Stomach (tissue), 9 donors: Measurements from ENCODE around the gene RAP1A. TPM values are rescaled to one million over a fixed set of nuclear protein-coding genes. Genes with fewer than 3 reads are reported as not detected.

Experiments used
- DNase-seq, 2 donors: peaks; one replicate each; pipeline versions ENCODE4 v3.0.0 to v3.0.0-alpha.2; 2013 to 2019
- H3K27ac ChIP-seq, 5 donors: fragments of 200-600 bp in 4 of 5; sonication (generic) in 4 of 5; one replicate each; pipeline ENCODE4 v1.5.1; 2013 to 2019; ENCODE audit warnings: mild to moderate bottlenecking in 1 of 5, moderate library complexity in 1 of 5
- H3K27me3 ChIP-seq, 3 donors: fragments of 200-600 bp; sonication (generic); one replicate each; pipeline ENCODE4 v1.5.1; 2017 to 2019; ENCODE audit warnings: mixed run types in 1 of 3
- H3K36me3 ChIP-seq, 4 donors: fragments of 200-600 bp; sonication (generic); 1 replicate in 3 of 4; 2 replicates in 1 of 4; pipeline ENCODE4 v1.5.1; 2016 to 2019
- H3K4me1 ChIP-seq, 4 donors: fragments of 200-600 bp; sonication (generic); one replicate each; pipeline ENCODE4 v1.5.1; 2016 to 2019
- H3K4me3 ChIP-seq, 4 donors: fragments of 200-600 bp; sonication (generic) in 3 of 4; one replicate each; pipeline ENCODE4 v1.5.1; 2016 to 2019; ENCODE audit warnings: mild to moderate bottlenecking in 1 of 4
- H3K9me3 ChIP-seq, 4 donors: fragments of 200-600 bp; sonication (generic); one replicate each; pipeline ENCODE4 v1.5.1; 2016 to 2019
- EP300 ChIP-seq: sonication (generic); formaldehyde crosslinking; IDR thresholded peaks from one replicate; pipeline ENCODE4 v1.6.1; 2017; ENCODE audit warnings: antibody characterized with exemption
- POLR2A ChIP-seq, 4 donors: fragments of 450-650 bp; IDR thresholded peaks; one replicate each; pipeline ENCODE4 v1.6.1; 2016; ENCODE audit warnings: antibody characterized with exemption in 4 of 4, control low read depth in 2 of 4, mild to moderate bottlenecking in 1 of 4, moderate library complexity in 1 of 4
- POLR2AphosphoS5 ChIP-seq, 3 donors: sonication (generic); formaldehyde crosslinking; IDR thresholded peaks; one replicate each; pipeline ENCODE4 v1.6.1; 2016; ENCODE audit warnings: antibody characterized with exemption in 3 of 3
- WGBS, 5 donors: extraction: QIAGEN DNeasy Blood & Tissue Kit in 3 of 5; methylation state at CpG; one replicate each; pipeline versions ENCODE4 v1.1.5 to v1.1.7; 2013 to 2018; 5-methylcytosine and 5-hydroxymethylcytosine counted together
- intact Hi-C: fragments of 100-400 bp; cut with DNase I; formaldehyde crosslinking; loops from one replicate; pipeline ENCODE4 v1.15.1; 2023; ENCODE audit warnings: low total_unique reads
- polyA plus RNA-seq, 3 donors: library from polyadenylated mRNA; stranded (reverse); fragments of 200-250 nt; gene quantifications; one replicate each; pipeline ENCODE4 v1.2.3, GENCODE V29; 2013
- total RNA-seq, 5 donors: library from RNA; depleted of rRNA; stranded (reverse); fragments of >200 nt; gene quantifications; one replicate each; pipeline versions ENCODE4 v1.1.0 to v1.2.3, GENCODE V29; 2014 to 2016
- TF ChIP-seq, protein P1 (sequence below), 7 experiments: fragments of 450-650 bp in 4 of 7; fragments of 200-600 bp in 3 of 7; sonication (generic) in 3 of 7; IDR thresholded peaks; one replicate each; pipeline ENCODE4 v1.5.1; 2016 to 2019; ENCODE audit warnings: antibody characterized with exemption in 7 of 7, control low read depth in 2 of 7, mild to moderate bottlenecking in 1 of 7
- donor health status: healthy with polysubstance abuse.
- donor health status: Bipolar disorder and iron deficiency.
- donor health status: healthy.

The RAP1A gene
- total and polyA plus RNA-seq, 8 donors: 20.9 to 175 (median 85.4) TPM

DNA sequence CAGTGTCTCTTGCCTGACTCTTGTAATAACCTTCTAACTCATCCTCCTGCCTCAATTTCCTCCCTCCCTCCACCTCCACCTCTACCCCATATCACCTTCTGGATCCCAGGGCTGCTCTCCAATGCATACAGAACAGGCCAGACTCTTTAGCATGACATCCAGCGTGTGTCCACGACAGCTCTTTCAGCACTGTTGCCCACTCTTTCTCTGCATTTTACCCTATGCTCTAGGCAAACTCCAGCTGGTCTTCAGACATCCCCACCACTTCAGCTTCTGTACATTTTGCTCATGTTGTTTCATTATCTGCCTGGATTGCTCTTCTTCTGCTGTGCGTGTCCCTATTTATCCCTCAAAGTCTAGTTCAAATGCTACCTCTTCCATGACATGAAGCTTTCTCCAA is 114.8 kb downstream of the RAP1A start:
- intact Hi-C loops: no loop called here
- Histone ChIP-seq H3K36me3 (no peaks in the 10 kb centered on the region), H3K27me3 (no peaks in the 10 kb centered on the region), H3K4me1 (peaks cover 44 to 91% (median 66%) of the 10 kb centered on the region in 4 donors), H3K4me3 (no peak overlapping the region), H3K9me3 (no peaks in the 10 kb centered on the region), H3K27ac (peak overlapping the region in 4 of 5 donors; percentile 72 to 81 (median 77))
- WGBS, 5 donors: 82 to 98% (median 96%) methylated on average over 3 of the region's 3 CpGs
- DNase-seq: no peak
- TF ChIP-seq POLR2AphosphoS5 (IDR thresholded peaks at IDR 0.05) (no peak), EP300 (no peak), POLR2A (IDR thresholded peaks at IDR 0.05) (no peak)
- TF ChIP-seq, protein P1, sequence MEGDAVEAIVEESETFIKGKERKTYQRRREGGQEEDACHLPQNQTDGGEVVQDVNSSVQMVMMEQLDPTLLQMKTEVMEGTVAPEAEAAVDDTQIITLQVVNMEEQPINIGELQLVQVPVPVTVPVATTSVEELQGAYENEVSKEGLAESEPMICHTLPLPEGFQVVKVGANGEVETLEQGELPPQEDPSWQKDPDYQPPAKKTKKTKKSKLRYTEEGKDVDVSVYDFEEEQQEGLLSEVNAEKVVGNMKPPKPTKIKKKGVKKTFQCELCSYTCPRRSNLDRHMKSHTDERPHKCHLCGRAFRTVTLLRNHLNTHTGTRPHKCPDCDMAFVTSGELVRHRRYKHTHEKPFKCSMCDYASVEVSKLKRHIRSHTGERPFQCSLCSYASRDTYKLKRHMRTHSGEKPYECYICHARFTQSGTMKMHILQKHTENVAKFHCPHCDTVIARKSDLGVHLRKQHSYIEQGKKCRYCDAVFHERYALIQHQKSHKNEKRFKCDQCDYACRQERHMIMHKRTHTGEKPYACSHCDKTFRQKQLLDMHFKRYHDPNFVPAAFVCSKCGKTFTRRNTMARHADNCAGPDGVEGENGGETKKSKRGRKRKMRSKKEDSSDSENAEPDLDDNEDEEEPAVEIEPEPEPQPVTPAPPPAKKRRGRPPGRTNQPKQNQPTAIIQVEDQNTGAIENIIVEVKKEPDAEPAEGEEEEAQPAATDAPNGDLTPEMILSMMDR (IDR thresholded peaks at IDR 0.05): no peak

DNA sequence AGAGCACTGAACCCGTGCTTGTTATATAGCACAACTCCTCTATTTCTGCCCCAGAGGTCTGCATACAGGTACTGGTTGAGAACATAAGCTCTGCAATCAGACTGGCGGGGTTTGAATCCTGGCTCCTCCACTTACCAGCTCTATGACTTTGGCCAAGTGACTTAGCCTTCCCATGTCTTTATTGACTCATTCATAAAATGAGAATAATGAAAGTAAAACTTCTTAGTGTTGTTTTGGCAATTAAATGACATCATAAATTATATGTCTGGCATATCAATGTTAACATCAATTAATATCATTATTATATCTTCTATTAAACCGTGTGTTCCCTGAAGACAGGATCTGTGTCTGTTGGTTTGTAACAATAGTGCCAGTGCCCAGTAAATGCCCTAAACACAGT is 115.3 kb downstream of the RAP1A start:
- Histone ChIP-seq H3K27ac (peak overlapping the region in 4 of 5 donors; percentile 72 to 81 (median 77)), H3K27me3 (peaks cover 0 to under 1% (median 0%) of the 10 kb centered on the region in 3 donors), H3K4me3 (no peak overlapping the region), H3K9me3 (no peaks in the 10 kb centered on the region), H3K36me3 (no peaks in the 10 kb centered on the region), H3K4me1 (peaks cover 45 to 91% (median 66%) of the 10 kb centered on the region in 4 donors)
- intact Hi-C loops: no loop called here
- TF ChIP-seq POLR2A (IDR thresholded peaks at IDR 0.05) (no peak), POLR2AphosphoS5 (IDR thresholded peaks at IDR 0.05) (no peak)
- TF ChIP-seq, protein P1 (IDR thresholded peaks at IDR 0.05): no peak
- WGBS, 5 donors: 78 to 93% (median 83%) methylated on average over 3 of the region's 3 CpGs
- DNase-seq: no peak

DNA sequence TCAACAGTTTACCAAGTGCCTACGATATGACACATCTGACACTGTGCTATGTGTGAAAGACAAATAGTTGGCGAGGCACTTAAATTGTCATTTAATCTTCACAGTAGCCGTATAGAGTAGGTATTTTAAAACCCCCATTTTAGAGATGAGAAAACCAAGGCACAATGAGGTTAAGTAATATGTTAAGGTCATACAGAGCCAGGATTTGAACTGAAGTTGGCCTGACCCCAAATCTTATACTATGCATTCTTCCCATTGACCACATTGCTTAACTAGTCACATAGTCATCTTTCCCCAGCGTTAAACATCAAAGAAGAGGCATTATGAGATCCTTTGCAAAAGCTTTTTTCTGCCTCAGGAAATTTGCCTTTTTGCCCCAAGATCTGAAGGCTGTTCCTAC is 115.7 kb downstream of the RAP1A start:
- 85 to 92% (median 88%) methylated on average over 4 of the region's 4 CpGs for WGBS, 5 donors
- Histone ChIP-seq H3K4me3 (no peak overlapping the region), H3K27me3 (peaks cover 0 to 5% (median 0%) of the 10 kb centered on the region in 3 donors), H3K9me3 (no peaks in the 10 kb centered on the region), H3K4me1 (peaks cover 50 to 91% (median 69%) of the 10 kb centered on the region in 4 donors), H3K27ac (peak overlapping the region in 1 of 5 donors; percentile 81), H3K36me3 (no peaks in the 10 kb centered on the region)
- no peak for TF ChIP-seq EP300
- no peak for TF ChIP-seq POLR2AphosphoS5 (IDR thresholded peaks at IDR 0.05)
- TF ChIP-seq, protein P1 (IDR thresholded peaks at IDR 0.05): no peak
- no peak for TF ChIP-seq POLR2A (IDR thresholded peaks at IDR 0.05)
- no peak for DNase-seq
- intact Hi-C loops: no loop called here

DNA sequence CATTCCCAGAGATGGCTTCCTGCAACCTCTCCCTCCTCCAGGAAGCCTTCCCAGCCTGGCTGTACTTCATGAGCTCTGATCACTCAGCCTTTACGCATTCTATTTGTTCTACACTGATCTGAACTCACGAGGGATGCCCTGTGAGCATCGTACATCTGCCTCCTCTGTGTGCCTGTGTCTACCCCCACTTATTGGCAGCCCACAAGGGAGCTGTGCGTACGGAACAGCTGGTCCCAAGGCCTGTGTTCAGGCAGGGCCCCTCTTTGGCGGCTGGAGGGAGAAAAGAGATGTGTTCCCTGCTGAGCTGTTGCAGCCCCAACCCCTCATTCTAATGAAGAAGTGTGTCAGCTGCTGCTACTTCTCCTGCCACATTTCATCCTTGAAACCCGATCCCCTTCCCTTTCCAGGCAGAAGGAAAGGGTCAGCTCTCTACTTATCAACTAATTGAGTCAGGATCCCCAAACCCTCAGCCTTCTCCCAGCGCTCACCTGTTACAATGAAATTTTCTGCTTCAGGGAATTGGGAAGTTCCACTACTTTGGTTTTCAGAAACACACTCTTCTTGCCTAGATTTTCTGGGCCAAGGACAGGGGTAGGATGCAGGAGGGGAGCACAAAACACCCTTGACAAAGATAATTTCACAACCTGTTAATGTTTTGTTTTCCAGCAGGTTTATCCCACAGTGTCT is 116.4 kb downstream of the RAP1A start:
- 68 to 87% (median 79%) methylated on average over 8 of the region's 8 CpGs for WGBS, 5 donors
- no peak overlapping the region for H3K4me3 ChIP-seq
- intact Hi-C loops: no loop called here
- H3K36me3 ChIP-seq: no peaks in the 10 kb centered on the region
- DNase-seq: peak in 1 of 2 donors; percentile 67
- peaks cover 0 to 10% (median 0%) of the 10 kb centered on the region in 3 donors for H3K27me3 ChIP-seq
- H3K9me3 ChIP-seq: no peaks in the 10 kb centered on the region
- H3K4me1 ChIP-seq: peaks cover 50 to 88% (median 66%) of the 10 kb centered on the region in 4 donors
- no peak overlapping the region for H3K27ac ChIP-seq
- TF ChIP-seq POLR2AphosphoS5 (IDR thresholded peaks at IDR 0.05): no peak
- no peak for TF ChIP-seq POLR2A (IDR thresholded peaks at IDR 0.05)
- no peak for TF ChIP-seq EP300
- TF ChIP-seq, protein P1 (IDR thresholded peaks at IDR 0.05): no peak
